ENCODE data around the gene SLC25A4.
A peak's percentile ranks its signal among the peaks of the same experiment; 100 is the strongest.

SLC25A4 gene

GRCh38 chr4:185142912-185143600 lies at the start of gene SLC25A4:
Gene SLC25A4, plus strand, starts transcription at chr4:185143266. Its CDS starts 107 bp downstream, at chr4:185143373.
- peak; percentile 52 for TF ChIP-seq CTCF (IDR thresholded peaks at IDR 0.05; ENCODE audit: low read depth, low read length, missing control alignments)
- peak; percentile 42 for DNase-seq (ENCODE audit: low read depth)
- H3K4me3 ChIP-seq (ENCODE audit: low read depth, low read length), result peak within 1 kb of the TSS; percentile 87

GRCh38 chr4:185093603-185094002 lies 49.5 kb upstream of the SLC25A4 start:
- no peak overlapping the region for H3K4me3 ChIP-seq (ENCODE audit: low read depth, low read length)
- no peak for TF ChIP-seq CTCF (IDR thresholded peaks at IDR 0.05; ENCODE audit: low read depth, low read length, missing control alignments)
- no peak for DNase-seq (ENCODE audit: low read depth)

GRCh38 chr4:185096032-185096653 lies 46.9 kb upstream of the SLC25A4 start:
- DNase-seq (ENCODE audit: low read depth), result no peak
- peak; percentile 46 for TF ChIP-seq CTCF (IDR thresholded peaks at IDR 0.05; ENCODE audit: low read depth, low read length, missing control alignments)
- no peak overlapping the region for H3K4me3 ChIP-seq (ENCODE audit: low read depth, low read length)

GRCh38 chr4:185098474-185098873 lies 44.6 kb upstream of the SLC25A4 start:
- DNase-seq (ENCODE audit: low read depth), result no peak
- no peak overlapping the region for H3K4me3 ChIP-seq (ENCODE audit: low read depth, low read length)
- TF ChIP-seq CTCF (IDR thresholded peaks at IDR 0.05; ENCODE audit: low read depth, low read length, missing control alignments), result no peak

GRCh38 chr4:185099024-185099682 lies 43.9 kb upstream of the SLC25A4 start:
- H3K4me3 ChIP-seq (ENCODE audit: low read depth, low read length), result no peak overlapping the region
- no peak for DNase-seq (ENCODE audit: low read depth)
- no peak for TF ChIP-seq CTCF (IDR thresholded peaks at IDR 0.05; ENCODE audit: low read depth, low read length, missing control alignments)

GRCh38 chr4:185099940-185100339 lies 43.1 kb upstream of the SLC25A4 start:
- no peak for DNase-seq (ENCODE audit: low read depth)
- no peak overlapping the region for H3K4me3 ChIP-seq (ENCODE audit: low read depth, low read length)
- TF ChIP-seq CTCF (IDR thresholded peaks at IDR 0.05; ENCODE audit: low read depth, low read length, missing control alignments), result no peak
